KOPT-K1 (cell line): Measurements from ENCODE around the gene RNF130.
"Not testable (repeated sequence)": the region's sequence is repeated elsewhere in the genome, so short reads cannot be mapped to it uniquely, and the experiment has no call there.

ENCODE experiments used
- H3K27ac ChIP-seq: fragments of 200-600 bp; sonication (generic); 2 replicates; pipeline ENCODE4 v1.5.1; 2016; ENCODE audit warnings: antibody characterized with exemption, mild to moderate bottlenecking, low read depth, low read length; ENCODE audit not compliant: poor library complexity, severe bottlenecking
- H3K36me3 ChIP-seq: fragments of 200-600 bp; sonication (generic); 2 replicates; pipeline ENCODE4 v1.5.1; 2017; ENCODE audit warnings: antibody characterized with exemption, mild to moderate bottlenecking, low read length, moderate library complexity; ENCODE audit not compliant: insufficient read depth
- H3K9me3 ChIP-seq: fragments of 200-600 bp; sonication (generic); 2 replicates; pipeline ENCODE4 v1.5.1; 2017; ENCODE audit warnings: antibody characterized with exemption, low read length, mild to moderate bottlenecking; ENCODE audit not compliant: insufficient read depth, poor library complexity, severe bottlenecking

The RNF130 gene

DNA sequence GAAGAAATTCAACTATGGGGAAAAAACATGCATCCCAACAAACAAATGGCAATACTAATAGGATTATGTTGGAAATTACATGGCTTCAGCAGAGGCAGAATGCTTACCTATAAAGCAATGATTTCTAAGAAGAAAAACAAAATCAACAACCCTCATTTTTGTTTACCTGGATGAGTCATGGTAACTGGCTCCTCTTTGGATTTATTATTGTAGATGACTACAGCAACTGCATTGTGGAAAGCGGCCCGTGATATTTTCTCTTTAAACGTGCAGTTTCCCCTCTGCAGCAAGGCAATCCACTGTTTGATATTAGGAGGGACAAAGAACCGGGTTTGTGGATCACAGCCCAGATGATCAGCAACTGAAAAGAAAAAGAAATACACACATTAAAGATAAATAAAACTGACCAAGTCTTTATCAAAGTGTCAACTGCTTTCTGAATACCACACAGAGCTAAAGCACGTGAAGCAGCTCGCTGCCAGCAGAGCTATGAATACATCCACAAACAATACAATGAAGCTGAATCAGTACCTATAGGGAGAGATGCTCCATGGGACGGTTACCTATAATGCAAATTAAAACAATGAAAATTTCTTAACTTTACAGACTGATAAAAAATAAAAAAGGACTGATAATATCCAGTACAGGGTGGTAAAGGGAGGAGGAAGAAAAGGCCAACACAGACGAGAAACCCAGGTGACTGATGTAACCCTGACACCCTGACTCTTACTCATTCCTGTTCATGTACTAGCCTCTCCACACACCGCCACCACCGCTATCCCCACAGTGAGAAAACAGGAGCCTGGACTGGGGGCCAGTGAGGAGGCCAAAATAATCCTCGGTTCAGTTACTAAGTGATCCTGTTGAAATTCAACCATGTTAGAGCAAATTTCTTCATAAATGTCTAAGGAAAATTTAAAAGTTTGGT is 31.0 kb downstream of the RNF130 start:
- no peak overlapping the region for H3K27ac ChIP-seq
- peaks cover 17% of the 10 kb centered on the region for H3K9me3 ChIP-seq
- H3K36me3 ChIP-seq = peaks cover 23% of the 10 kb centered on the region; the same call in 1 of the 2 replicates

DNA sequence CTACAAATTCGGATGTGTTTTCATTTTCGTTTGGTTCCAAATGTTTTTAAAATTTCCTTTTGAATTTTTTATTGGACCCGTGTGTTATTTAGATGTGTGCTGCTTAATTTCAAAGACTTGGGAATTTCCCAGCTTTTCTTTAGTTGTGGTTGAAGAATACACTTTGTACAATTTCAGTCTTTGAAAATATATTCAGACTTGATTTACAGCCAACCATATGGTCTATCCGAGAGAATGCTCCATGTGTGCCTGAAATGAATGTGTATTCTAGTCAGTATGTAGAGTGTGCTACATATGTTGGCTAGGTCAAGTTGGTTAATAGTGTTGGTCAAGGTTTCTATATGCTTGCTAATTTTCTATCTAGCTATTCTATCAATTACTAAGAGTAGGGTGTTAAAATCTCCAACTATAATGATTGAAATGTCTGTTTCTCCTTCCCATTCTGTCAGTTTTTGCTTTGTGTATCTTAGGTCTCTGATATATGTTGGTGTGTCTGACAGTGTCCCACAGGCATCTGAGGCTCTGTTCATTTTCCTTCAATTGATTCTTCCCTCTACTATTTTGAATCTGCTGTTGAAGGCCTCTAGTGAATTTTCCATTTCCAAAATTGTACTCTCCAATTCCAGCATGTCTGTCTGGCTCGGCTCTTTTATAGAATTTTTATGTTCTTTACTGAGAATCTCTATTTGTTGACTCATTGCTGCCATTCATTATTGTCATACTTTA is 36.2 kb downstream of the RNF130 start:
- Histone ChIP-seq H3K9me3 (peaks cover 29% of the 10 kb centered on the region), H3K36me3 (peaks cover 34% of the 10 kb centered on the region; the same call in 1 of the 2 replicates), H3K27ac (no peak overlapping the region)

DNA sequence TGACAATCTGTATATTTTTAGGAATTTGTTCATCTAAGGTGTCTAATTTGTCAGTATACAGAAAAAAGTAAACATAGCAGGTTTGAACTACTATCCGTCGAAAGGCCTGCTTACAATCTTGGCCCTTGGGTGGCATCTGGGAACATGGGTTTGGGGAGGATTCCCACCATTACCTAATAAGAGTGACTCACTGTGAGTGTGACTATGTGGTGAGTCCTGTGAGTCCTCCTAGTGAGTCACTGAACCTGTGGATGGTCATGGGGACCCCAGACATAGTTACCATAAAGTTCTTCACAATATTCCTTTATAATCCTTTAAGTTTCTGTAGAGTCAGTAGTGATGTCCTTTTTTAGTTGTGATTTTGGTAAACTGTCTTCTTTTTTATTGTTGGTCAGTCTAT is 37.0 kb downstream of the RNF130 start:
- peaks cover 29% of the 10 kb centered on the region for H3K9me3 ChIP-seq
- H3K36me3 ChIP-seq = peaks cover 34% of the 10 kb centered on the region; the same call in 1 of the 2 replicates

GRCh38 chr5:180027459-180028089 is 44.0 kb downstream of the RNF130 start:
- Histone ChIP-seq H3K27ac (no peak overlapping the region), H3K36me3 (peaks cover 4% of the 10 kb centered on the region; the same call in 1 of the 2 replicates), H3K9me3 (no peaks in the 10 kb centered on the region)

More for the DNA sequence above, 37.0 kb downstream of the RNF130 start:
- no peak overlapping the region for H3K27ac ChIP-seq

- Histone ChIP-seq H3K9me3 (no peaks in the 10 kb centered on the region), H3K27ac (no peak overlapping the region), H3K36me3 (peaks cover 5% of the 10 kb centered on the region; the same call in 1 of the 2 replicates)
These were observed 44.7 kb downstream of the RNF130 start for GRCh38 chr5:180026734-180027458.

GRCh38 chr5:180026320-180026719 is 45.2 kb downstream of the RNF130 start:
- Histone ChIP-seq H3K9me3 (peaks cover under 1% of the 10 kb centered on the region), H3K27ac (no peak overlapping the region), H3K36me3 (peaks cover 9% of the 10 kb centered on the region; the same call in 1 of the 2 replicates)

DNA sequence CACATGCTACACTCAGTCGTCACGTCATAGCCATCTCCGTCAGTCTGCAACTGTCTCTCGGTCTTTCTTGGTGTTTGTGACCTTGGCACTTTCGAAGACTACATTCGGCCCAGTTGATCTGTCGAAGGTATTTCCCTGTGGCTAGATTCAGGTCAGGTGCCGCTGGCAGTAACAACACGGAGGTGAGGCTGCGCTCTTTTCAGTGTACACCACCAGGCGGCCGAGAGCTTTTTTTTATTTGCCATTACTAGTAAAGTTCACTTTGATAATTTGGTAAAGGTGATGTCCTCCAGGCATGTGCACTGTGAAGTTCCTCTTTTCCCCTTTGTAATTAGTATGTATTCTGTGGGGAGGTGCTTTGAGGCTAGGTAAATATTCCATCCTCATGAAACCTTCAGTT is 49.7 kb downstream of the RNF130 start:
- H3K9me3 ChIP-seq = peaks cover 17% of the 10 kb centered on the region
- H3K27ac ChIP-seq = no peak overlapping the region
- peaks cover 29% of the 10 kb centered on the region; the same call in 1 of the 2 replicates for H3K36me3 ChIP-seq

GRCh38 chr5:180020176-180020575 is 51.4 kb downstream of the RNF130 start:
- peaks cover 29% of the 10 kb centered on the region; the same call in 1 of the 2 replicates for H3K36me3 ChIP-seq
- H3K9me3 ChIP-seq = peaks cover 17% of the 10 kb centered on the region
- no peak overlapping the region for H3K27ac ChIP-seq

GRCh38 chr5:180018347-180019060 is 53.1 kb downstream of the RNF130 start:
- H3K36me3 ChIP-seq = peaks cover 29% of the 10 kb centered on the region; the same call in 1 of the 2 replicates

DNA sequence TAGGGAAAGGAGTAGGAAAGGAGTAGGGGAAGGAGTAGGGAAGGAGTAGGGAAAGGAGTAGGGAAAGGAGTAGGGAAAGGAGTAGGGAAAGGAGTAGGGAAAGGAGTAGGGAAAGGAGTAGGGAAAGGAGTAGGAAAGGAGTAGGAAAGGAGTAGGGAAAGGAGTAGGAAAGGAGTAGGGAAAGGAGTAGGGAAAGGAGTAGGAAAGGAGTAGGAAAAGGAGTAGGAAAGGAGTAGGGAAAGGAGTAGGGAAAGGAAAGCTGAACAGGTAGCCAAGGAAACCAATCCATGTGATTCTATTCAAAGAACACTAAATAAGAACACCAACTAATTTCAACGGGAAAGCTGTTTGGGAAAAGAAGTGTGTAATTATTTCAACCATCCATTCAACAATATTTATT is 56.0 kb downstream of the RNF130 start:
- H3K9me3 ChIP-seq, H3K27ac ChIP-seq: not testable (repeated sequence)
- H3K36me3 ChIP-seq = peaks cover 29% of the 10 kb centered on the region; the same call in 1 of the 2 replicates

More at GRCh38 chr5:180018347-180019060, 53.1 kb downstream of the RNF130 start:
- Histone ChIP-seq H3K9me3 (peaks cover 17% of the 10 kb centered on the region), H3K27ac (no peak overlapping the region)

DNA sequence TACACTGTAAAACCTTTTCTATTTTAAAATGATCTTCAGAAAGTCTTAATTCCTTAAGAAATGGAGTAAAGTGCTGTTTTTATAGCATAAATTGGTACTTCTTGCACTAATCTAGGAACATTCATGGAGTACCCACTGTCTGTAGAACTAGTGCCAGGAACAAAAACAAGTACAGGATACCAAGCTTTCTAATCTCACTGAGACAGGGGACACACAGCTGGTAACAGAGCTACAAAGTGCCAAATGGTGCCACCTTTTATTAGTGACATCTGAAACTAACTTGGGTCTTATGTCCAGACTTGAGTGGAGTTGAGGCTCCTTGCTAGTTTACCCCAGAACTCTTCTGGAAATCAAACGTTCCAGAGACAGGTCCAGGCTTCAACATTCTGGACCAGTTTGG is 57.9 kb downstream of the RNF130 start:
- Histone ChIP-seq H3K9me3 (no peaks in the 10 kb centered on the region), H3K36me3 (peaks cover 16% of the 10 kb centered on the region; the same call in 1 of the 2 replicates), H3K27ac (no peak overlapping the region)

- Histone ChIP-seq H3K36me3 (peaks cover 16% of the 10 kb centered on the region; the same call in 1 of the 2 replicates), H3K9me3 (no peaks in the 10 kb centered on the region), H3K27ac (no peak overlapping the region)
These were observed 59.2 kb downstream of the RNF130 start for GRCh38 chr5:180012316-180012715.

DNA sequence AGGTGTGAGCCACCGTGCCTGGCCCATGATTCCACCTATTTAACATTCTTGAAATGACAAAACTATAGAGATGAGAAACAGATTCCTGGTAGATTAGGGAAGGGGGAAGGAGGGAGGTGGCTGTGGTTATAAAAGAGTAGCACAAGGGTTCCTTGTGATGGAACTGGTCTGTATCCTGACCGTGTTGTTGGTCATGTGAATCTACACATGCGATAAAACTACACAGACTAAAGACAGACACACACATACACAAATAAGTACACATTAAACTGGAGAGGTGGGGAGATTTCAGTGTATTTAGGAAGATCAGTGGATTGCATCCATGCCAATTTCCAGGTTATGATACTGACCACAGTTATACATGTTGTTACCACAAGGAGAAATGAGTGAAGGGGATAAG is 60.9 kb downstream of the RNF130 start:
- Histone ChIP-seq H3K36me3 (peaks cover 16% of the 10 kb centered on the region; the same call in 1 of the 2 replicates), H3K9me3 (no peaks in the 10 kb centered on the region), H3K27ac (no peak overlapping the region)

DNA sequence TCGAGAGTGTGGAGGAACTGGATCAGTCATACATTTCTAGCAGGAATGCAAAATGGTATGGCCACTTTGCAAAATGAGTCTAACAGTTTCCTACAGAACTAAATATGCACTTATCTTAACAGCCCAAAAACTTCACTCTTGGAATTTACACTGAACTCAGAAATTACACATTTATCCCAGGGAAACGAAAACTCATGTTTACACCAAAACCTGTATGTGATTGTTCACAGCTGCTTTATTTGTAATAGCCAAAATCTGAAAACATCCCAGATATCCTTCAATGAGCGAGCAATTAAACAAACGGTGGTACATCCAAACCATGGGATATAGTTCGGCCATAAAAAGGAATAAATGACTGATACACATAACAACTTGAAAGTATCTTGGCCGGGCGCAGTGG is 62.0 kb downstream of the RNF130 start:
- H3K36me3 ChIP-seq = peaks cover 13% of the 10 kb centered on the region; the same call in 1 of the 2 replicates
- H3K27ac ChIP-seq = no peak overlapping the region
- H3K9me3 ChIP-seq = no peaks in the 10 kb centered on the region
